Measurements from ENCODE around the gene ZDHHC9.

ZDHHC9 gene

DNA sequence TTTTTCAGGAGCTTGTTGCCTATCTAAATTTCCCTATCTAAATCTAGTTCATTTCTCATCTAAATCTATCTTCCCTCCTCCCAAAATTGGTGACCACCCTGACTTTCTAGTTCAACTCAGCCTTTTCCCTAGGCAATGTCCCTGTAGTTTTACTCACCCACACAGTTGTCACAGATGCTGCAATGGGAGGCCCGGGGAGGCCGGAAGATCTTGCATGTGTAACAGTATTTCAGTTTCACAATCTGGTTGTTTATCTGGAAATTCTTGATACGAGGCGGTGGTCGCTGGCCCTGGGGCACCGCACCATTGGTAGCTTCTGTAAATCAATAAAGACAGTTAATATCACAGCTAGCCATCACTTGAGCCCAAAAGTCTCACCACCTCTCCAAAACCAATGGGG, 20.2 kb downstream of the ZDHHC9 start:
- ChIA-PET CTCF (interaction anchor here (0.6 to 1.8 kb wide), 3 partner anchors 187 to 833 kb away, joined by 3 to 4 read pairs (median 3); no protein-coding TSS in a partner anchor), POLR2A (ENCODE audit: low non-redundant PET) (no interaction called here)
- no peak for DNase-seq (ENCODE audit: low spot score)
- H3K27ac ChIP-seq, result no peak overlapping the region
- TF ChIP-seq, protein P1, sequence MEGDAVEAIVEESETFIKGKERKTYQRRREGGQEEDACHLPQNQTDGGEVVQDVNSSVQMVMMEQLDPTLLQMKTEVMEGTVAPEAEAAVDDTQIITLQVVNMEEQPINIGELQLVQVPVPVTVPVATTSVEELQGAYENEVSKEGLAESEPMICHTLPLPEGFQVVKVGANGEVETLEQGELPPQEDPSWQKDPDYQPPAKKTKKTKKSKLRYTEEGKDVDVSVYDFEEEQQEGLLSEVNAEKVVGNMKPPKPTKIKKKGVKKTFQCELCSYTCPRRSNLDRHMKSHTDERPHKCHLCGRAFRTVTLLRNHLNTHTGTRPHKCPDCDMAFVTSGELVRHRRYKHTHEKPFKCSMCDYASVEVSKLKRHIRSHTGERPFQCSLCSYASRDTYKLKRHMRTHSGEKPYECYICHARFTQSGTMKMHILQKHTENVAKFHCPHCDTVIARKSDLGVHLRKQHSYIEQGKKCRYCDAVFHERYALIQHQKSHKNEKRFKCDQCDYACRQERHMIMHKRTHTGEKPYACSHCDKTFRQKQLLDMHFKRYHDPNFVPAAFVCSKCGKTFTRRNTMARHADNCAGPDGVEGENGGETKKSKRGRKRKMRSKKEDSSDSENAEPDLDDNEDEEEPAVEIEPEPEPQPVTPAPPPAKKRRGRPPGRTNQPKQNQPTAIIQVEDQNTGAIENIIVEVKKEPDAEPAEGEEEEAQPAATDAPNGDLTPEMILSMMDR (conservative IDR thresholded peaks at IDR 0.05; ENCODE audit: low read depth), result no peak; the same call in 1 of the 2 replicates

DNA sequence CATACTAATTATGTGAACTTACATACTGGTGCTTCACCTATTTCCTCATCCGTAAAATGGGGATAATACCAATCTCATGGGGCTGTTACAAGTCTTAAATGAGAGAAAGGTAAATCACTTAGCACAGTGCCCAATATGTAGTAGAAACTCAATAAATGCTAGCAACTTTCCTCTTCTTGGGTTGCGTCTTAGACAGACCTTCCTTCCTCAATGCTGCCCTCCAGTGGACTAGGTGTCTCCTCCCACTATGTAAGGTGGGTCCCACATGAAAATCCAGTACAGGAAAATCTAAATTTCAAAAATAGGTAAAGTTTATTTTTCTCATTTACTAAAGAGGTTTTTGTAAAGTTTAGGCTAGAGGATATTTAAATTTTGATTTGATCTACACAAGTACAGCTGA, 20.6 kb downstream of the ZDHHC9 start:
- TF ChIP-seq, protein P1 (conservative IDR thresholded peaks at IDR 0.05; ENCODE audit: low read depth), result peak; percentile 39
- POLR2A ChIA-PET (ENCODE audit: low non-redundant PET), result no interaction called here
- CTCF ChIA-PET, result interaction anchor here (0.6 to 1.8 kb wide), 4 partner anchors 11 to 833 kb away, joined by 3 to 5 read pairs (median 4); no protein-coding TSS in a partner anchor
- DNase-seq (ENCODE audit: low spot score), result no peak
- no peak overlapping the region for H3K27ac ChIP-seq

DNA sequence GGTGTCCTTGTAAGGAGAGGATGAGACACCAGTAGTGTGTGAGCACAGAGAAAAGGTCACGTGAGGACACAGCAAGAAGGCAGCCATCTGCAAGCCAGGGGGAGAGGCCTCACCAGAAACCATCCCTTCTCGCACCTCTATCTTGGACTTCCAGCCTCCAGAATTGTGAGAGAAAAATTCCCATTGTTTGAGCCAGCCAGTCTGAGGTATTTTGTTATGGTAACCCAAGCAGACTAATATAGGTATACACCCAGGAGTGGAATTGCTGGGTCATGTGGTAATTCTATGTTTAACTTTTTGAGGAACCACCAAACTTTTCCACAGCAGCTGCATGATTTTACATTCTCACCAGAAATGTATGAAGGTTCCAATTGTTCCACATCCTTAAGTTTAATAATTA, 25.6 kb downstream of the ZDHHC9 start:
- POLR2A ChIA-PET (ENCODE audit: low non-redundant PET), result no interaction called here
- CTCF ChIA-PET, result interaction anchor here (0.6 kb wide), 1 partner anchor 405 kb away, joined by 3 read pairs; no protein-coding TSS in a partner anchor
- TF ChIP-seq, protein P1 (conservative IDR thresholded peaks at IDR 0.05; ENCODE audit: low read depth), result no peak
- no peak for DNase-seq (ENCODE audit: low spot score)
- H3K27ac ChIP-seq, result no peak overlapping the region

DNA sequence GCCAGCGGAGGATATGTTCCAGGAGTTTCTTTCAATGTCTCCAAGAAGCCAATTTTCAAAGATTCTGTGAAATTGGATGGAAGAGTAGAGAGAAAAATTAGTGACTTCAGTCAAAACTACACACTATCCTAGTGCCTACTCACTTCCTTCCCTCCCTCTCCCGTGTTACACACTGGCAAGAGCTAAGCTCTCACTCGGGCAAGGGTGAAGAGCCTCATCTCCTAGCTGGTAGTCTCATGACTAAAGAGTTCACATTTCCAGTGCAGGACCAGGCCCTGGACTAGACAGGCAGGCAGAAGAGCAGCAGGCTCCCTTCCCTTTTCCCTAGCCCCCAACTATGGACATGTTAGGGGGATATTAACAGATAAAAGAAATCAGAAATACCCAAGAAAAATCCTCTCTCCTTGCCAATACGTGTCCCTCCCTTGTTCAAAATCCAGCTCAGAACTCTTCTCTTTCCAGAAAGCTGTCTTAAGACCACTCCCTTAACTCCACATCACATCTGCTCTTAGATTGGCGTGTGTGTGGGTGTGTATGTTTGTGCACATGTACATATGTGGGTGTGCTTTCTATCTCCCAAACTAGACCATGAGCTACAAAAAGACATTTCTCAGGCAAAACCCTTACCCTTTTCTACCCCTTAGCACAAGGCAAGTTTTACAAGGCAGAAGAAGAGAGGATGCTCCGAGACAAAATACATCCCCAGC, 29.9 kb downstream of the ZDHHC9 start:
- TF ChIP-seq, protein P1 (conservative IDR thresholded peaks at IDR 0.05; ENCODE audit: low read depth), result no peak
- DNase-seq (ENCODE audit: low spot score), result no peak
- no peak overlapping the region for H3K27ac ChIP-seq
- CTCF ChIA-PET, result no interaction called here
- POLR2A ChIA-PET (ENCODE audit: low non-redundant PET), result no interaction called here

DNA sequence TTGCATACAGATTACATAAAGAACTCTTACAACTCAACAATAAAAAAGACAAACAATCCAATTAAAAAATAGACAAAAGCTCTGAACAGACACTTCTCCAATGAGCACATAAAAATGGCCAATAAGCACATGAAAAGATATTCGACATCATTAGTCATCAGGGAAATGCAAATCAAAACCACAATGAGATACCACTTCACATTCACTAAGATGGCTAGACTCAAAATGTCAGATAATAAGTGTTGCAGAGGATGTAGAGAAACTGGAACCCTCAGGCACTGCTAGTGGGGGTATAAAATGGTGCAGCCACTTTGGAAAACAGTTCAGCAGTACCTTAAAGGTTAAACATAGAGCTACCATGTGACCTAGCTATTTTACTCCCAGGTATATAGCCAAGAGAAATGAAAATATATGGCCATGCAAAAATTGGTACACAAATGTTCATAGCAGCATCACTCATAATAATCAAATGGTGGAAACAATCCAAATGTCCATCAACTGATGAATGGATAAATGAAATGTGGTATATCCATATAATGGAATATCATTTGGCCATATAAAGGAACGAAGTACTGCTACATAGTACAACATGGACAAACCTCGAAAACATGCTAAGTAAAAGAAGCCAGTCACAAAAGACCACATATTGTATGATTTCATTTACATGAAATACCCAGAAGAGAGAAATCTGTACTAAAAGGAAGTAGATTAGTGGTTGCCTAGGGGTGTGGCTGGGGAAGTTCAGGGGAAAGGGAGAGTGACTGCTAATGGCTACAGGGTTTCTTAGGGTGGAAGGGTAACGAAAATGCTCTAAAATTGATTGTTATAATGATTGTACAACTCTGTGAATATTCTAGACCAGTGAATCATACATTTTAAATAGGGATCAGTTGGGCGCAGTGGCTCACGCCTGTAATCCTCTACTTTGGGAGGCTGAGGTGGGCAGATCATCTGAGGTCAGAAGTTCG, 34.6 kb downstream of the ZDHHC9 start:
- ChIA-PET CTCF (no interaction called here), POLR2A (ENCODE audit: low non-redundant PET) (no interaction called here)
- H3K27ac ChIP-seq, result no peak overlapping the region
- no peak for DNase-seq (ENCODE audit: low spot score)
- TF ChIP-seq, protein P1 (conservative IDR thresholded peaks at IDR 0.05; ENCODE audit: low read depth), result no peak

DNA sequence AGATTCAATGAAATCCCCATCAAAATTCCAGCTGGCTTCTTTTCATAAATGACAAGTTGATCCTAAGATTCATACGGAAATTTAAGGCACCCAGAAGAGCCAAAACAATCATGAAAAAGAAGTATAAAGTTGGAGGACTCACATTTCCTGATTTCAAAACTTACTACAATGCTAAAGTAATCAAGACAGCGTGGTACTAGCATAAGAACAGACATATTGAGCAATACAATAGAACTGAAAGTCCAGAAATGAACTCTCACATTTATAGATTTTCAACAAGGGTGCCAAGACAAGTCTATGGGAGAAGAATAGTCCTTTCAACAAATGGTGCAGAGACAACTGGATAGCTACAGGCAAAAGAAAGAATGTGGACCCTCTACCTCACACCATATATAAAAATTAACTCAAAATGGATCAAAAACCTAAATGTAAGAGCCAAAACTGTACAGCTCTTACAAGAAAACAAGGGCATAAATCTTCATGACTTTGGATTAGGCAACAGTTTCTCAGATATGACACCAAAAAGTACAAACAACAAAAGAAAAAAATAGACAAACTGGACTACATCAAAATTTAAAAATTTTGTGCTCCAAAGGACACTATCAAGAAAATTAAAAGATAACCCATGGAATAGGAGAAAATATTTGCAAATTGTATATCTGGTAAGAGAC, 35.4 kb downstream of the ZDHHC9 start:
- TF ChIP-seq, protein P1 (conservative IDR thresholded peaks at IDR 0.05; ENCODE audit: low read depth), result no peak

More for the DNA sequence above, 35.4 kb downstream of the ZDHHC9 start:
- DNase-seq (ENCODE audit: low spot score), result no peak
- ChIA-PET CTCF (no interaction called here), POLR2A (ENCODE audit: low non-redundant PET) (no interaction called here)
- no peak overlapping the region for H3K27ac ChIP-seq

Data from RWPE1 (cell line).